GM23338 (cell line): ENCODE data around the gene BRINP2. TPM values are rescaled to one million over a fixed set of nuclear protein-coding genes. Genes with fewer than 3 reads are reported as not detected.

Source experiments
- ATAC-seq: fragments of 200-7000 bp; cut with Tn5 transposase; 3 replicates; pipeline ENCODE4 v1.9.1; 2020
- DNase-seq: peaks from one replicate; pipeline ENCODE4 v3.0.0-alpha.2; 2015; ENCODE audit warnings: low spot score
- H2AFZ ChIP-seq: fragments of 200-600 bp; sonication (generic); 2 replicates; pipeline ENCODE4 v1.8.0; 2016; ENCODE audit warnings: antibody characterized with exemption, mild to moderate bottlenecking, moderate library complexity
- H3F3A ChIP-seq: fragments of 200-600 bp; sonication (generic); replicated peaks from 2 replicates; pipeline ENCODE4 v1.8.0; 2017; ENCODE audit warnings: antibody characterized with exemption, mixed run types, low read depth
- H3K27ac ChIP-seq: fragments of 200-600 bp; sonication (generic); 2 replicates; pipeline ENCODE4 v1.6.1; 2016; ENCODE audit warnings: low read depth
- H3K27me3 ChIP-seq: fragments of 200-600 bp; sonication (generic); 2 replicates; pipeline ENCODE4 v1.8.0; 2016; ENCODE audit warnings: mild to moderate bottlenecking, mixed run types, moderate library complexity; ENCODE audit not compliant: insufficient read depth
- H3K36me3 ChIP-seq: fragments of 200-600 bp; sonication (generic); 2 replicates; pipeline ENCODE4 v1.8.0; 2016; ENCODE audit warnings: mild to moderate bottlenecking; ENCODE audit not compliant: insufficient read depth
- H3K4me1 ChIP-seq: fragments of 200-600 bp; sonication (generic); 2 replicates; pipeline ENCODE4 v1.8.0; 2016; ENCODE audit warnings: mild to moderate bottlenecking, moderate library complexity; ENCODE audit not compliant: insufficient read depth
- H3K4me2 ChIP-seq: fragments of 200-600 bp; sonication (generic); 2 replicates; pipeline ENCODE4 v1.7.1; 2017; ENCODE audit warnings: mixed run types
- H3K4me3 ChIP-seq: fragments of 200-600 bp; sonication (generic); 2 replicates; pipeline ENCODE4 v1.6.1; 2016; ENCODE audit warnings: mixed run types
- H3K79me2 ChIP-seq: fragments of 200-600 bp; sonication (generic); replicated peaks from 2 replicates; pipeline ENCODE4 v1.8.0; 2017; ENCODE audit warnings: mild to moderate bottlenecking; ENCODE audit not compliant: insufficient read depth
- H3K9me2 ChIP-seq: fragments of 200-600 bp; sonication (generic); 2 replicates; pipeline ENCODE4 v1.8.0; 2017; ENCODE audit not compliant: insufficient read depth
- H4K20me1 ChIP-seq: fragments of 200-600 bp; sonication (generic); replicated peaks from 2 replicates; pipeline ENCODE4 v1.8.0; 2017; ENCODE audit warnings: mild to moderate bottlenecking; ENCODE audit not compliant: insufficient read depth
- H3K27ac Mint-ChIP-seq: 2 replicates; pipeline ENCODE4 v1.8.0; 2020; ENCODE audit warnings: inconsistent platforms, mild to moderate bottlenecking, moderate library complexity, mixed read lengths
- H3K27me3 Mint-ChIP-seq: 3 replicates; pipeline ENCODE4 v1.8.0; 2022; ENCODE audit warnings: low read depth, mild to moderate bottlenecking, moderate library complexity, mixed read lengths, inconsistent platforms; ENCODE audit not compliant: insufficient read depth, poor library complexity
- H3K36me3 Mint-ChIP-seq: 3 replicates; pipeline ENCODE4 v1.8.0; 2021; ENCODE audit warnings: low read depth, mild to moderate bottlenecking, inconsistent platforms, moderate library complexity, mixed read lengths
- H3K4me1 Mint-ChIP-seq: 3 replicates; pipeline ENCODE4 v1.8.0; 2020; ENCODE audit warnings: mild to moderate bottlenecking, inconsistent platforms, mixed read lengths
- H3K4me3 Mint-ChIP-seq: 3 replicates; pipeline ENCODE4 v1.8.0; 2021; ENCODE audit warnings: moderate library complexity, mild to moderate bottlenecking, inconsistent platforms, mixed read lengths
- H3K9me3 Mint-ChIP-seq: 3 replicates; pipeline ENCODE4 v1.8.0; 2020; ENCODE audit warnings: moderate library complexity, mild to moderate bottlenecking, inconsistent platforms, mixed read lengths
- CREB1 ChIP-seq: fragments of 250-450 bp; sonication (Bioruptor Pico); IDR thresholded peaks from 2 replicates; pipeline ENCODE4 v1.5.0; 2020; ENCODE audit warnings: low read depth, mild to moderate bottlenecking, moderate library complexity
- ETS1 ChIP-seq: IDR thresholded peaks from 2 replicates; pipeline ENCODE4 v1.6.1; 2016; ENCODE audit warnings: antibody characterized with exemption
- EZH2phosphoT487 ChIP-seq: fragments of 200-600 bp; sonication (generic); IDR thresholded peaks from one replicate; pipeline ENCODE4 v1.8.1; 2018; ENCODE audit warnings: antibody characterized with exemption; ENCODE audit not compliant: unreplicated experiment
- JUNB ChIP-seq: IDR thresholded peaks from one replicate; pipeline ENCODE4 v1.6.1; 2016; ENCODE audit warnings: antibody characterized with exemption; ENCODE audit not compliant: unreplicated experiment
- POLR2AphosphoS5 ChIP-seq: IDR thresholded peaks from 2 replicates; pipeline ENCODE4 v1.6.1; 2016; ENCODE audit warnings: antibody characterized with exemption, low read depth
- REST ChIP-seq: IDR thresholded peaks from one replicate; pipeline ENCODE4 v1.6.1; 2018; ENCODE audit warnings: antibody characterized with exemption; ENCODE audit not compliant: unreplicated experiment
- STAT1 ChIP-seq: IDR thresholded peaks from one replicate; pipeline ENCODE4 v1.6.1; 2016; ENCODE audit warnings: antibody characterized with exemption; ENCODE audit not compliant: unreplicated experiment
- ZNF114 ChIP-seq: fragments of 250-450 bp; sonication (Bioruptor Pico); IDR thresholded peaks from 2 replicates; pipeline ENCODE4 v1.5.0; 2020; ENCODE audit warnings: mild to moderate bottlenecking, moderate library complexity
- ZNF331 ChIP-seq: fragments of 250-450 bp; sonication (Bioruptor Pico); IDR thresholded peaks from 2 replicates; pipeline ENCODE4 v1.5.0; 2020; ENCODE audit warnings: low read depth, mild to moderate bottlenecking, moderate library complexity
- polyA plus RNA-seq: library from polyadenylated mRNA; unstranded; fragments of >200 nt; fragmentation: Nextera tagmentation; extraction: Ambion mirVana; gene quantifications from 2 replicates; pipeline ENCODE4 v1.2.1, GENCODE V29; 2016
- total RNA-seq: library from RNA; depleted of rRNA; stranded (reverse); fragments of >200 nt; shearing (Covaris generic); gene quantifications from 2 replicates; pipeline ENCODE4 v1.2.3, GENCODE V29; 2014

BRINP2 gene
- total and polyA plus RNA-seq, 2 experiments from 2014 or later, result 0.10 to 0.52 TPM

- H3K4me3 Mint-ChIP-seq, result no peak overlapping the region
- peak overlapping the region; percentile 64; the same call in 1 of the 2 replicates for H2AFZ ChIP-seq
- no peaks in the 10 kb centered on the region for H3F3A ChIP-seq
- H3K4me1 Mint-ChIP-seq, result peaks cover 8% of the 10 kb centered on the region; the same call in 2 of the 3 replicates
- H3K36me3 Mint-ChIP-seq, result no peaks in the 10 kb centered on the region
- H3K27me3 Mint-ChIP-seq, result peaks cover 2% of the 10 kb centered on the region
- DNase-seq, result no peak
- H3K27me3 ChIP-seq, result no peaks in the 10 kb centered on the region
- TF ChIP-seq POLR2AphosphoS5 (no peak), STAT1 (no peak), REST (no peak), ZNF331 (no peak), EZH2phosphoT487 (no peak), ETS1 (no peak)
- H3K27ac Mint-ChIP-seq, result no peak overlapping the region; the same call in 1 of the 2 replicates
- H3K4me3 ChIP-seq, result no peak overlapping the region
- H3K4me2 ChIP-seq, result no peak overlapping the region
- no peak for ATAC-seq
- no peaks in the 10 kb centered on the region for H3K4me1 ChIP-seq
- H3K9me3 Mint-ChIP-seq, result no peaks in the 10 kb centered on the region
- H3K9me2 ChIP-seq, result no peaks in the 10 kb centered on the region
- H3K79me2 ChIP-seq, result no peaks in the 10 kb centered on the region
- no peak overlapping the region for H3K27ac ChIP-seq
- H4K20me1 ChIP-seq, result no peaks in the 10 kb centered on the region
- no peaks in the 10 kb centered on the region for H3K36me3 ChIP-seq
Measured at GRCh38 chr1:177257128-177257527, 86.4 kb downstream of the BRINP2 start.

DNA sequence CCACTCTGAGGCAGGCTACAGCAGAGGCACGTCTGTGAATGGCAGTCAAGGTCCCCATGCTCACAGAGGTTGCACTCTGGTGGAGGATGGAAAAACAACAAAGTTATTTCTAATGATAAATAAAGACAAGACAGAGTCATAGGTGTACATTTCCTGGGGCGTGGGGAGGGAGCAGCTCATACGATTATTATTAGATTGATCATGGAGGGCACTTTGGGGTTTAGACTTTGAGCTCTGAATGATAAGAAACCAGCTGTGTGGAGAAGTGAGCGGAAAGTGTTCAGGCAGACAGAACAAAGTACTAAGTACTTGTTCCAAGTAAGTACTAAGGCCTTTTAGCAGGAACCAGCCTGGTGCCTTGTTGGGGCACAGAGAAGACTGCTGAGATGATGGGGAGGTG lies 86.8 kb downstream of the BRINP2 start:
- H3K9me3 Mint-ChIP-seq, result no peaks in the 10 kb centered on the region
- H3K27me3 Mint-ChIP-seq, result peaks cover 2% of the 10 kb centered on the region
- no peak overlapping the region for H3K27ac Mint-ChIP-seq
- H3K4me2 ChIP-seq, result no peak overlapping the region
- no peak overlapping the region for H3K27ac ChIP-seq
- H3K27me3 ChIP-seq, result no peaks in the 10 kb centered on the region
- H4K20me1 ChIP-seq, result no peaks in the 10 kb centered on the region
- ATAC-seq (no peak), DNase-seq (no peak)
- no peaks in the 10 kb centered on the region for H3K4me1 ChIP-seq
- peaks cover 8% of the 10 kb centered on the region; the same call in 2 of the 3 replicates for H3K4me1 Mint-ChIP-seq
- H3K36me3 ChIP-seq, result no peaks in the 10 kb centered on the region
- no peak overlapping the region for H3K4me3 ChIP-seq
- no peaks in the 10 kb centered on the region for H3K9me2 ChIP-seq
- H3K4me3 Mint-ChIP-seq, result no peak overlapping the region
- H3K79me2 ChIP-seq, result no peaks in the 10 kb centered on the region
- H2AFZ ChIP-seq, result no peak overlapping the region
- H3K36me3 Mint-ChIP-seq, result no peaks in the 10 kb centered on the region
- H3F3A ChIP-seq, result no peaks in the 10 kb centered on the region
- TF ChIP-seq ZNF331 (no peak), JUNB (no peak), REST (no peak), CREB1 (CRISPR knock-in tag) (no peak), STAT1 (no peak), ZNF114 (no peak)
